HTERT RPE-1 (cell line): ENCODE results near the gene TYW5.

Experiments
- in situ Hi-C: fragments of 300-500 bp; cut with MboI; formaldehyde crosslinking; loops from 4 replicates; pipeline ENCODE4 v1.14.3; 2020; ENCODE audit warnings: low sequenced_read_pairs

The TYW5 gene

DNA sequence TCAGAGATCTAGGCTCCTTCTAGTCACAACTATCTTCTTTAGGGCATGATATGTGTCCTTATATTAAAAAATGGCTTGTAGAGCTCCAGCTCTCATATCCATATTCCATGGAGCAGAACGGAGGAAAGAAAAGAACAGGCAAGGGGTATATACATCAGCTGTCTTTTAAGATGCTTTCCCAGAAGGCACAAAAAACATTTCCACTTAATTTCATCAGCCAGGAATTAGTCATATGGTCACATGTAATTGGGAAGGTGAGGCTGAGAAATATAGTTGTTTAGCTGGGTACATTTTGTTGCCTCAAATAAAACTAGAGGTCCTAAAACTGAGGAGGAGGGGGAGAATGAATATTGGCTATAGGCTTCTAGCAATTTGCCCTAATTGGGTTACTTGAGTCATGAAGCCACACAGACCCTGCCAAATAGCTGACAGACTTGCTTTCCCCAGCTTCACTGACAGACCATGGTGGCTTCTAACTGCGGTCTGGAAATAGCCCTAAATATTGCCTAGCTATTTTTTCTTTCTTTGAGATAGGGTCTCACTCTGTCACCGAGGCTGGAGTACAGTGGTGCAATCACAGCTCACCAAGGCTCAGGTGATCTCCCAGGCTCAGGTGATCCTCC is 20.1 kb upstream of the TYW5 start:
- in situ Hi-C loops, result no loop called here

DNA sequence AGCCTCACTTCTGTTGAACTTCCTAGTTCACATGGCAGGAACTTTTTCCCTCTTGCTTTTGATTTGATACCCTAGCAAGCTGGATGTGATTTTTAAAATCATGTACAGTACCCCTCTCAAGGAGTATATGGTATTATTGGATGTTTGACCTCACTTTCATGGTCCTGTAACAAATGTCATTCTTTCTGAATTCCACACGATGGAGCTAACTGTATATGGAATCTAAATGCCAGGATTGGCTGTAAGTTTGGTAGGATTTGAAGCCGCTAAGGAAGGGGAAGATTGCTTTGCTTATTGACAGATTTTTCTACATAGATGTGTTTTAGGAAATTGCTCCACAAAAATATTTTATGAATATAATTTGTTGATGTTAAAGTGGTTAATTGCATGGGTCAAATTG is 18.4 kb upstream of the TYW5 start:
- in situ Hi-C loops, result no loop called here

DNA sequence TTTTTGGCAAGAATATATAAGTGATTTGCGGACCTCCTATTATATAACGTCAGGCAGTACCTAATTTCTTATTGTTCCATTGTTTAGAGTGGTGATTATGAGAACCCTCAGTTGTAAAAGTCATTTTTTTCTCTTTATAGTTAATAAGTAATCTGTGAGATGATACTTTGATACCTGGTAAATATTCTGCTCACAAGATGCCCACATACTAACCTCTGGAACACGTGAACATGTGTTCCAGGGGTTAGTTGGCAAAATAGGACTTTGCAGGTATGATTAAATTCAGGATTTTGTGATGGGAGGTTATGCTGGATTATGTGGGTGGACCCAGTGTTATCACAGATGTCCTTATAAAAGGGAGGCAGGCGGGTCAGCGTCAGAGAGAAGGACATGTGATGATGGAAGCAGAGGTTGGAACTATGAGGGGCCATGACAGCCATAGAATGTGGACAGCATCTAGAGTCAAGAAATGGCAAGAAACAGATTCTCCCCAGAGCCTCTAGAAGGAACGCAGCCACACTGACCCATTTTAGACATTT is 16.9 kb upstream of the TYW5 start:
- in situ Hi-C loops, result no loop called here

DNA sequence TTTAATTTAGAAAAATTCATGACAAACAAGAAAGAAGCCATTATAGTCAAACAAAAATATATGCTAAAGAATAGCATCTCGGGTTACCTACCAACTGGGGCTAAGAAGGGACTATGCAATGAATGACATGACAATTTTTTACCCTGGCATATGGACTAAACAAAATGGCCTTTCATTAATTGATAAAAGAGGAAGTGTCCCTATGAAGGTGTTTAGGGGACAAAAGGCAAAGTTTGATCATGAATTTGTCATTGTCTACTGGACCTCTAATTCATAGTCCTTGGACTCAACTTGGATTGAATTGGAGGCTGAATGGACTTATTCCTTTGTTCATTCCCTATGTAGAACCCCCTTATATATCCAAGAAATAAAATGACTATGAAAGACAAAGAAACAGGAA is 12.8 kb upstream of the TYW5 start:
- in situ Hi-C loops, result no loop called here

- in situ Hi-C loops, result no loop called here
These were observed 11.7 kb upstream of the TYW5 start for GRCh38 chr2:199966976-199967375.

GRCh38 chr2:199966405-199966804 is 11.1 kb upstream of the TYW5 start:
- in situ Hi-C loops, result no loop called here

- in situ Hi-C loops, result no loop called here
These were observed 6.9 kb upstream of the TYW5 start for GRCh38 chr2:199962203-199962602.

DNA sequence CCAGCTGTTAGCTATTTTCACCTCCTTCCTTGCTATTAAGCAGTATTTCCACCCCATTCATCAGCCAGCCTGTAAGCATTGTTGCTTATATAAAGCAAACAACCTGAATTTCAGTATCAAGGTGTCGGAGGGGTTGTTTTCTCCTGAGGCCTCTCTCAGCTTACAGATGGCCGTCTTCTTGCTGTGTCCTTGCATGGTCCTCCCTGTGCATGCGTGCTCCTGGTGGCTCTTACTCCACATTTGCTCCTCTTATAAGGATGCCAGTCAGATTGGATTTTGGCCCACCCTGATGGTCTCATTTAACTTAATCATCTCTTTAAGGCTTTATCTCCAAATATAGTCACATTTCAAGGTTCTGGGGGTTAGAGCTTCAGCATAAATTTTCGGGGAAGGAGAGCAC is 2.7 kb upstream of the TYW5 start:
- in situ Hi-C loops, result no loop called here

GRCh38 chr2:199956062-199956380 is 730 bp upstream of the TYW5 start:
- in situ Hi-C loops, result no loop called here

GRCh38 chr2:199955007-199955338 is 318 bp downstream of the TYW5 start:
- in situ Hi-C loops, result no loop called here

- in situ Hi-C loops, result no loop called here
These were observed 4.3 kb downstream of the TYW5 start for GRCh38 chr2:199951023-199951422.

DNA sequence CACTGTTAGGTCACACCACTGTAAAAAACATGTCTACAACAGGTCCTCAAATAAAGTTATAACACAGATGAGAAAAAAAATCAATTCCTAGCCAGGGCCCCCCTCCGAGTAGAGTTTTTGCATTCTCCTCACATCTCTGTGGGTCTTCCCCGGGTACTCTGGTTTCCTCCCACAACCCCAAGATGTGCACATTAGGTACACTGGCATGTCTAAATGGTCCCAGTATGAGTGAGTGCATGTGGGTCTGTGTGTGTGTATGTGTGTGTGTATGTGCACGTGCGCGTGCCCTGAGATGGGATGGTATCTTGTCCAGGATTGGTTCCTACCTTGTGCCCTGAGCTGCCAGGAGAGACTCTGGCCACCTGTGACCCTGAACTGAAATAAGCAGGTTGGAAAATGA is 4.9 kb downstream of the TYW5 start:
- in situ Hi-C loops, result no loop called here

DNA sequence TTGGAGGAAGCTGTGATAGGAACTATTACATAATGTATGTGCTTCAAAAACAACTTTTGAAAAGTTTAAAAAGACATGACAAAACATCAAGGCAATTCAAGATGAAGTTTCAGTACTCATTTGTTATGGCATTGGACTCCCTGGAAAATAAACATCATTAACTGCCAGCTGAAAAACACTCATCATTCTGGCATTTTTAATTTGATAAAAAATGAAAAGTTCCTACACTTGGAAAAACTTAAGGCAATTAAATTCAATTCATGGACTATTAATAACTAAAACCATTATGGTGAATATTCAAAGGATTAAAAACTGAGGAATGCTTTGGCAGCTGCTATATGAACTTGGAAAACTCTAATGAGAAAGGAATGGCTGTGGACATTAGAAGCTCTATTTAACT is 8.5 kb downstream of the TYW5 start:
- in situ Hi-C loops, result no loop called here

DNA sequence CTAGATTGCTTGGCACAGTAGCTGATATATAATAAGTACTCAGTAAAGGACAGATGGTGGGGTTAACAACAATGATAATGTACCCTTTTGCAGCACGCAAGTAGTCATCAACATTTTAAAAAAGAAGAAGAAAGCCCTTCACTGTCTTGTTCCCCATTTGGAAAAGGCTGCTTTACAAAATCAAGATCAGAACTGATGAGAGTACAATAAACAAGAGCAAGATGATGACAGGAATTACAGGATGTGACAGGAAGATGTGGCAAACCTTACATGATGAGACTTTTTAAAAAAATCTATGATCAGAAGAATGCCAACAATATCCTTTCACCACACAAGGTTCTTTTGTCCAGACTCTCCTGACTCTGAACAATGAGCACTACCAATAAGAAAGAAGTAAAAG is 9.1 kb downstream of the TYW5 start:
- in situ Hi-C loops, result no loop called here

GRCh38 chr2:199943373-199943772 is 11.9 kb downstream of the TYW5 start:
- in situ Hi-C loops, result no loop called here

DNA sequence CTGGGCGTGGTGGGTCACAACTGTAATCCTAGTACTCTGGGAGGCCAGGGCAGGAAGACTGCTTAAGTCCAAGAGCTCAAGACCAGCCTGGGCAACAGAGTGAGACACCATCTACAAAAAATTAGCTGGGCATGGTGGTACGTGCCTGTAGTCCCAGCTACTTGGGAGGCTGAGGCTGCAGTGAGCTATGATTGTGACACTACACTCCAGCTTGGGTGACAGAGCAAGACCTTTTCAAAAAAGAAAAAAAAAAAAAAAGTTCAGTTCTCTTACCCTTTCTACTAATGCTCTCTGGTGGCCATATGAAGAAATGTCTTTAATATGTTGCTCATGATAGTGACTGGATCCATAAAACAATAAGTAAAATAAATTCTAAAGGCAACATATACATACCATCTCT is 14.9 kb downstream of the TYW5 start:
- in situ Hi-C loops, result no loop called here

GRCh38 chr2:199936554-199936953 is 18.7 kb downstream of the TYW5 start:
- in situ Hi-C loops, result no loop called here

- in situ Hi-C loops, result no loop called here
These were observed 21.8 kb downstream of the TYW5 start for GRCh38 chr2:199933466-199933865.

DNA sequence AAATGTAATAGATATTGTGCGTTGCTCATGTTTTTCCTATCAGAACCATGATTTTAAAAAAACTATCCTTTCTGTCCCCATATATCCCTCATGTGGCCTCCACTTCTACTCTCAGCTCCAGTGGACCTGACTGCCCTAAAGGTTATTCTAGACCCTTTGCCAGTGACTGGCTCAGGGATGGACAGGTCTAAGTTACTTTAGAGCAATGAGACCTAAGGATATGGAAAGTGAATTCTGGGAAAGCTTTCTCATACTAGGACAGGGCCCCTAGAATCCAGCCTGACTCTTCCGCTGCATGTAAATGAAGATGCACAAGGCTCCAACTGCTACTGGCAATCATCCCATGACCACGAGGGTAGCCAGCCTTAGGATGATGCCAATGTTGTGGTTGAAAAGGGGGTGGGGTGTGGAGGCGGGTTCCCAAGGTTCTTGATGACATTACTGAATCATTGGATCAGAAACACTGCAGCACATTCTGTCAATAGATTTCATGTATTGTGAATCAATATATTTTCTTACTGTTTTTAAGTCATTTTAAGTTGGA is 22.9 kb downstream of the TYW5 start:
- in situ Hi-C loops, result no loop called here

DNA sequence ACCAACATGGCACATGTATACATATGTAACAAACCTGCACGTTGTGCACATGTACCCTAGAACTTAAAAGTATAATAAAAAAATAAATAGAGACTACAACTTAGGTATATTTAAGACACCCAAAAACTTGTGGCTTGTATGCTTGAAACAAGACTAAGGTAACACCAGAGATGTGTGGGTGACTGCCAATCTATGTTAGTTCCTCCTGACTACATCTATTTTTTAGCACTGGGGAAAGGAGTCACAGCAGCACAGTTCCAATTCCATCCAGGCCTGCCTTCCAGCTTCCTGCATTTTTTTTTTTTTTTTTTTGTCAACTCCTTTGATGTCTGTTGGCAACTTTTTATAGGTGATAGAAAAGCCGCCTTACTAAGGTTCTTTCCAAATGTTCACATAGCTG is 26.0 kb downstream of the TYW5 start:
- in situ Hi-C loops, result no loop called here

GRCh38 chr2:199928626-199929025 is 26.7 kb downstream of the TYW5 start:
- in situ Hi-C loops, result no loop called here

- in situ Hi-C loops, result no loop called here
These were observed 27.1 kb downstream of the TYW5 start for GRCh38 chr2:199928226-199928625.

DNA sequence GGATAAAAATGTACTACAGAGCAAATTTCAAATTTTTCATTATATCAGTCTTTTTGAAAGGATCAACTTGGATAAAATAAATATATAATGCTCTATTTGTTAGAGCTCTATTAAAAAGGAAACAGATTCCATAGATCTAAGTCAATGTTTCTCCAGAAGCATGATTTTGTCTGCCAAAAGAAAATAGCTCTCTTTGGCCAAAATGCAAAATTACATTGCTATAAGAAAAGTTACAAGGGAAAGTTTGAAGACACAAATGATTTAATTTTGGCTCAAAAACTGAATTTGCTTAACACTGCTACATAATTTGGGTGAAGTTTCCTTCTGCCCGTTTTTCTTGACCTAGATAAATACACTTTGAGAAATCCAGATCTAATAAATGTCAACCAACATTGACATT is 28.5 kb downstream of the TYW5 start:
- in situ Hi-C loops, result no loop called here
